Endothelial cell of umbilical vein (primary cell): Measurements from ENCODE around the gene AEBP1. TPM values are rescaled to one million over a fixed set of nuclear protein-coding genes. Genes with fewer than 3 reads are reported as not detected.

Experiments used
- BruUV-seq: library from RNA; stranded (reverse); fragments of 400-500 nt; replicated peaks from 2 replicates; lab custom pipeline; 2021; lab: Mats Ljungman, UMichigan
- CTCF ChIA-PET: fragments of 300-600, 350-600 bp; sonication (Branson Sonifier 250); formaldehyde crosslinking; loops from one replicate; lab custom pipeline; 2021; ENCODE audit warnings: antibody characterized with exemption, inconsistent platforms; lab: Charles Lee
- POLR2A ChIA-PET: fragments of 300-600, 350-600 bp; sonication (Branson Sonifier 250); formaldehyde crosslinking; loops from one replicate; lab custom pipeline; 2021; ENCODE audit warnings: antibody characterized with exemption, inconsistent platforms; lab: Charles Lee
- DNase-seq: peaks from one replicate; pipeline ENCODE4 v3.0.0-alpha.2; 2011; ENCODE audit warnings: low read depth, low spot score
- FAIRE-seq: peaks from 2 replicates; lab custom pipeline; 2011; peaks lifted over from hg19 to GRCh38; lab: Jason Lieb, UNC
- H2AFZ ChIP-seq: 2 replicates; pipeline ENCODE4 v1.6.0; 2012; ENCODE audit warnings: low read depth, low read length, control low read depth, inconsistent platforms
- H3K27ac ChIP-seq: 2 replicates; pipeline ENCODE4 v1.5.1; 2011; ENCODE audit warnings: low read depth, mild to moderate bottlenecking, control low read depth, low read length, moderate library complexity; ENCODE audit not compliant: insufficient read depth
- H3K27me3 ChIP-seq, 2 experiments: 2 replicates each; pipeline versions ENCODE4 v1.6.0 to v1.6.1; 2011; ENCODE audit warnings: low read length in 2 of 2, mixed read lengths in 1 of 2; ENCODE audit not compliant: control insufficient read depth in 2 of 2, insufficient read depth in 2 of 2
- H3K36me3 ChIP-seq, 2 experiments: 2 replicates in 1 of 2; 3 replicates in 1 of 2; pipeline ENCODE4 v1.5.1; 2011; ENCODE audit warnings: low read length in 2 of 2, mild to moderate bottlenecking in 1 of 2, moderate library complexity in 1 of 2; ENCODE audit not compliant: control insufficient read depth in 2 of 2, insufficient read depth in 2 of 2; ENCODE audit errors: extremely low read depth in 1 of 2
- H3K4me1 ChIP-seq: 3 replicates; pipeline ENCODE4 v1.5.1; 2011; ENCODE audit warnings: mild to moderate bottlenecking, low read length; ENCODE audit not compliant: control insufficient read depth, insufficient read depth; ENCODE audit errors: extremely low read depth
- H3K4me2 ChIP-seq: 2 replicates; pipeline ENCODE4 v1.6.1; 2011; ENCODE audit warnings: low read length, control low read depth, mixed read lengths; ENCODE audit not compliant: insufficient read depth
- H3K4me3 ChIP-seq, 3 experiments: fragments of 200-600 bp in 1 of 3; sonication (generic), shearing (Covaris generic) in 1 of 3; replicated peaks in 1 of 3; 2 replicates each; pipeline ENCODE4 v1.5.1; 2011 to 2016; ENCODE audit warnings: control low read depth in 3 of 3, low read length in 3 of 3, mild to moderate bottlenecking in 2 of 3, inconsistent platforms in 1 of 3, low read depth in 1 of 3, moderate library complexity in 1 of 3; ENCODE audit not compliant: insufficient read depth in 1 of 3
- H3K79me2 ChIP-seq: 2 replicates; pipeline ENCODE4 v1.6.0; 2012; ENCODE audit warnings: low read length, inconsistent platforms; ENCODE audit not compliant: control insufficient read depth, insufficient read depth
- H3K9ac ChIP-seq: replicated peaks from 2 replicates; pipeline ENCODE3; 2011; ENCODE audit warnings: low read length, control low read depth; ENCODE audit not compliant: insufficient read depth; ENCODE audit errors: extremely low read depth
- H3K9me1 ChIP-seq: replicated peaks from 3 replicates; pipeline ENCODE4 v1.6.0; 2011; ENCODE audit warnings: mild to moderate bottlenecking, low read length; ENCODE audit not compliant: control insufficient read depth, insufficient read depth; ENCODE audit errors: extremely low read depth
- H3K9me3 ChIP-seq: replicated peaks from 2 replicates; pipeline ENCODE4 v1.5.1; 2012; ENCODE audit warnings: low read length, inconsistent platforms; ENCODE audit not compliant: control insufficient read depth, insufficient read depth
- H4K20me1 ChIP-seq: replicated peaks from 2 replicates; pipeline ENCODE3; 2011; ENCODE audit warnings: mild to moderate bottlenecking, low read length; ENCODE audit not compliant: control insufficient read depth, insufficient read depth; ENCODE audit errors: extremely low read depth
- EZH2 ChIP-seq: IDR thresholded peaks from 2 replicates; pipeline ENCODE4 v1.6.1; 2012; ENCODE audit warnings: borderline replicate concordance, low read depth, mild to moderate bottlenecking, moderate library complexity, low read length, inconsistent platforms; ENCODE audit not compliant: severe bottlenecking
- FOS ChIP-seq: IDR thresholded peaks from 2 replicates; pipeline ENCODE4 v1.6.1; 2011; ENCODE audit warnings: mild to moderate bottlenecking, low read length, moderate library complexity, borderline replicate concordance; ENCODE audit not compliant: insufficient read depth
- GATA2 ChIP-seq: IDR thresholded peaks from 2 replicates; pipeline ENCODE4 v1.7.0; 2011; ENCODE audit warnings: low read depth, mild to moderate bottlenecking, moderate library complexity, mixed read lengths, low read length; ENCODE audit not compliant: insufficient read length, insufficient read depth
- JUN ChIP-seq: IDR thresholded peaks from 2 replicates; pipeline ENCODE4 v1.6.1; 2011; ENCODE audit warnings: borderline replicate concordance, low read depth; ENCODE audit not compliant: insufficient read length, insufficient read depth
- MYC ChIP-seq: IDR thresholded peaks from one replicate; pipeline ENCODE4 v1.6.1; 2011; ENCODE audit warnings: mild to moderate bottlenecking, low read depth, low read length
- POLR2AphosphoS5 ChIP-seq: IDR thresholded peaks from 2 replicates; pipeline ENCODE4 v1.6.1; 2012; ENCODE audit warnings: low read depth, mild to moderate bottlenecking, control low read depth, low read length, moderate library complexity; ENCODE audit not compliant: insufficient read depth
- dilution Hi-C: fragments of 300-500 bp; cut with MboI; formaldehyde crosslinking; loops from one replicate; pipeline ENCODE4 v1.15.0; 2019; ENCODE audit warnings: low sequenced_read_pairs; ENCODE audit not compliant: extremely low pct_ligation_motif_present
- intact Hi-C: fragments of 100-400 bp; cut with micrococcal nuclease; formaldehyde crosslinking; loops from one replicate; pipeline ENCODE4 v1.10.0; 2022
- polyA plus RNA-seq, 4 experiments: library from polyadenylated mRNA; depleted of rRNA in 3 of 4; stranded (reverse) in 3 of 4; unstranded in 1 of 4; fragments of >200 nt; gene quantifications; 2 replicates each; pipeline versions ENCODE4 v1.2.1 to v1.2.3, GENCODE V29; 2011 to 2012; ENCODE audit warnings: missing spikeins in 1 of 4
- total RNA-seq: library from RNA; stranded (reverse); gene quantifications from 2 replicates; pipeline ENCODE4 v1.2.3, GENCODE V29; 2021
- TF ChIP-seq, protein P1 (sequence below), 2 donors: IDR thresholded peaks; 1 replicate in 1 of 2; 2 replicates in 1 of 2; pipeline ENCODE4 v1.5.1; 2011; ENCODE audit warnings: low read length in 2 of 2, mild to moderate bottlenecking in 2 of 2, moderate library complexity in 2 of 2, control low read depth in 1 of 2, inconsistent platforms in 1 of 2, low read depth in 1 of 2; ENCODE audit not compliant: insufficient read depth in 1 of 2; ENCODE audit errors: extremely low read depth in 1 of 2

The AEBP1 gene
- total and polyA plus RNA-seq, 2 donors (not counting 3 experiments of a cell fraction or from before 2014, with no cell fraction given), result 20.6 to 48.0 TPM

DNA sequence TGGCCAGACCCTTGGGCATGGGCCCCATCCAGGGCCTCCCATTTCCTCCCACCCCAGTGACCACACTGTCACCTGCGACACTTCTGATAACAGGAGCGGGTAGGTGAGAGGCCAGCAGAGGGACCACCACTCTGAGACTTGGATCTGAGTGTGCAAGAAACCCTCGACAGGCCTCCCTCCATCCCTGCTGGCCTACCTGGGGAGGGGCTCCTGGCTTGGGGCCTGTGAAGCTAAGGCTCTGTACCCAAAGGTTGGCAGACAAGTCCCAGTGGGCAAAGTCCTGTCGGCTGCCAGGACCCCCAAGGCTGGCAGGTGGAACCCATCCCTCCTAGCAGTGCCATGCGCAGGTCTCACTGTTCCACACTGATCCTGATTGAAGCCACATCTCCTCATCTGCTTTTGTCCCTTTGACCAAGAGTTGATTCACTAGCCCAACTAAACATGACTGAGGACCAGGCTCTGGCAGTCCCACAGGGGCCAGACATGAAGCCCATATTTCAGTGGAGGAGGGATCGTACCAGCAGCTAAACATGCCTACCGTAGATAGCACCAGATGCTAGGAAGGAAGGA is 37.6 kb upstream of the AEBP1 start:
- no TSS peak for BruUV-seq
- Histone ChIP-seq H4K20me1 (no peaks in the 10 kb centered on the region), H3K9ac (no peak overlapping the region), H3K79me2 (no peaks in the 10 kb centered on the region), H3K9me3 (no peaks in the 10 kb centered on the region), H3K4me1 (no peaks in the 10 kb centered on the region), H3K27me3 (peaks cover 2 to 13% of the 10 kb centered on the region in 2 experiments), H3K27ac (no peak overlapping the region), H2AFZ (no peak overlapping the region), H3K9me1 (no peaks in the 10 kb centered on the region), H3K36me3 (peaks cover 0 to 2% of the 10 kb centered on the region in 2 experiments), H3K4me2 (no peak overlapping the region), H3K4me3 (no peak overlapping the region)
- TF ChIP-seq FOS (no peak), EZH2 (no peak), GATA2 (no peak), MYC (no peak), JUN (no peak), POLR2AphosphoS5 (no peak)
- TF ChIP-seq, protein P1, sequence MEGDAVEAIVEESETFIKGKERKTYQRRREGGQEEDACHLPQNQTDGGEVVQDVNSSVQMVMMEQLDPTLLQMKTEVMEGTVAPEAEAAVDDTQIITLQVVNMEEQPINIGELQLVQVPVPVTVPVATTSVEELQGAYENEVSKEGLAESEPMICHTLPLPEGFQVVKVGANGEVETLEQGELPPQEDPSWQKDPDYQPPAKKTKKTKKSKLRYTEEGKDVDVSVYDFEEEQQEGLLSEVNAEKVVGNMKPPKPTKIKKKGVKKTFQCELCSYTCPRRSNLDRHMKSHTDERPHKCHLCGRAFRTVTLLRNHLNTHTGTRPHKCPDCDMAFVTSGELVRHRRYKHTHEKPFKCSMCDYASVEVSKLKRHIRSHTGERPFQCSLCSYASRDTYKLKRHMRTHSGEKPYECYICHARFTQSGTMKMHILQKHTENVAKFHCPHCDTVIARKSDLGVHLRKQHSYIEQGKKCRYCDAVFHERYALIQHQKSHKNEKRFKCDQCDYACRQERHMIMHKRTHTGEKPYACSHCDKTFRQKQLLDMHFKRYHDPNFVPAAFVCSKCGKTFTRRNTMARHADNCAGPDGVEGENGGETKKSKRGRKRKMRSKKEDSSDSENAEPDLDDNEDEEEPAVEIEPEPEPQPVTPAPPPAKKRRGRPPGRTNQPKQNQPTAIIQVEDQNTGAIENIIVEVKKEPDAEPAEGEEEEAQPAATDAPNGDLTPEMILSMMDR (IDR thresholded peaks at IDR 0.05; ENCODE audit: extremely low read depth in 1 of 2, insufficient read depth in 1 of 2, low read depth in 1 of 2, low read length in 2 of 2), result no peak
- dilution Hi-C loops (no loop called here), intact Hi-C loops (no loop called here)
- CTCF ChIA-PET, result interaction anchor here (1.0 to 2.6 kb wide), 4 partner anchors 17 to 130 kb away, joined by 3 to 7 read pairs (median 3); no protein-coding TSS in a partner anchor
- FAIRE-seq (no peak), DNase-seq (no peak)
- POLR2A ChIA-PET, result no interaction called here
